ENCODE data around the gene SVOPL.

The SVOPL gene

GRCh38 chr7:138555684-138556083, 145.5 kb downstream of the SVOPL start:
- no peak for DNase-seq

DNA sequence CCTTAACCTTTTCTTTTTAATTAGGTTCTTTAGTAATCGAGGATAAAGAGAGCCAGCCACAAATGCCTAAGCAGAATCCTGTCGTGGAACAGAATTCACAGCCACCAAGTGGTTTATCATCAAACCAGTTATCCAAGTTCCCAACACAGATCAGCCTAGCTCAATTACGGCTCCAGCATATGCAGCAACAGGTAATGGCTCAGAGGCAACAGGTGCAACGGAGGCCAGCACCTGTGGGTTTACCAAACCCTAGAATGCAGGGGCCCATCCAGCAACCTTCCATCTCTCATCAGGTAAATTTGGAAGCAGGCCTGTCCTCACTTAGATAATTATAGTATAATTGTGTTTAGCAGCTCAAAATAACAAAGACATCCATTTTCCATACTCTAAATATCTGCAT, 146.5 kb downstream of the SVOPL start:
- DNase-seq = no peak

GRCh38 chr7:138553805-138554204, 147.4 kb downstream of the SVOPL start:
- DNase-seq = no peak

DNA sequence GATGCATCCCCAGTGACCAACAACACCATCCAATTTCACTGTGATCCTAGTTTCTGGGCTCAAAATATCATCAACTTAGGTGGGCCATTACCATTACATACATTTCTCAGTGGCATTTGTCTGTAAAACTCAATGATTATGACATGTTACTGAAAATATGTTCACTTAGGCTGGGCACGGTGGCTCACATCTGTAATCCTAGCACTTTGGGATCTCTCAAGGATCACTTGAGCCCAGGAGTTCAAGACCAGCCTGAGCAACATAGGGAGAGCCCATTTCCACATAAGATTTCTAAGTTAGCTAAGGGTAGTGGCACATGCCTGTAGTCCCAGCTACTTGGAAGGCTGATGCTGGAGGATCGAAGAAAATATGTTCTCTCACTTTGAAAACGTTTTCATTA, 150.1 kb downstream of the SVOPL start:
- no peak for DNase-seq

GRCh38 chr7:138550337-138550736, 150.8 kb downstream of the SVOPL start:
- DNase-seq = no peak

DNA sequence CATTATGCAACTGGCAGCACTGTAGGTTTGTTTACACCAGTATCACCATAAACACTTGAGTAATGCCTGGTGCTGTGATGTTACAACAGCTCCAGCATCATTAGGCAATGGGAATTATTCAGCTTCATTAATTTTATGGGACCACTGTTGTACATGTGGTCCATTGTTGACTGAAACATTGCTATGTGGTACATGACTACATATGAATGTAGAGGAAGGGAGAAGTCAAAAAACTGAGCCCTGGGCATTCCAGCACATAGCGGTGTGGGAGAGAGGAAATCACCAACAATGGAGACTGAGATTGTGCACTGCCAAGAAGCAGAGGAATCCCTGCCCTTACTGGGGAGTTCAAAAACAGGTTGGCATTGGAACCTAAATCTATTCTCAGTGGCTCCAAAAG, 152.1 kb downstream of the SVOPL start:
- no peak for DNase-seq

DNA sequence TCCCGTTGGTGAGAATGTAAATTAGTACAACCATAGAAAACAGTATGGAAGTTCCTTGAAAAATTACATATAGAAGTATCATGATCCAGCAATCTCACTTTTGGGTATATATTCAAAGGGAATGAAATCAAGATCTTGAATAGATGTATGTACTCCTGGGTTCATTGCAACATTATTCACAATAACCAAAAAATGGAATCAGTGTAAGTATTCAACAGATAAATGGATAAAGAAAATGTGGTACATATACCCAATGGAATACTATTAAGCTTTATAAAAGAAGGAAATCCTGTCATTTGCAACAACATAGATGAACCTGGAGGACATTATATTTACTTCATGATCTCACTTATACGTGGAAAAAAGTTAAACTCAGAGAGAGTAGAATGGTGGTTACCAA, 154.3 kb downstream of the SVOPL start:
- DNase-seq = no peak

- DNase-seq = no peak
Observed at GRCh38 chr7:138546064-138546619, 155.0 kb downstream of the SVOPL start.

GRCh38 chr7:138545123-138545522, 156.0 kb downstream of the SVOPL start:
- no peak for DNase-seq
